ENCODE measurements around the gene PHF5A.
"Not testable (repeated sequence)": the region's sequence is repeated elsewhere in the genome, so short reads cannot be mapped to it uniquely, and the experiment has no call there.

The PHF5A gene

DNA sequence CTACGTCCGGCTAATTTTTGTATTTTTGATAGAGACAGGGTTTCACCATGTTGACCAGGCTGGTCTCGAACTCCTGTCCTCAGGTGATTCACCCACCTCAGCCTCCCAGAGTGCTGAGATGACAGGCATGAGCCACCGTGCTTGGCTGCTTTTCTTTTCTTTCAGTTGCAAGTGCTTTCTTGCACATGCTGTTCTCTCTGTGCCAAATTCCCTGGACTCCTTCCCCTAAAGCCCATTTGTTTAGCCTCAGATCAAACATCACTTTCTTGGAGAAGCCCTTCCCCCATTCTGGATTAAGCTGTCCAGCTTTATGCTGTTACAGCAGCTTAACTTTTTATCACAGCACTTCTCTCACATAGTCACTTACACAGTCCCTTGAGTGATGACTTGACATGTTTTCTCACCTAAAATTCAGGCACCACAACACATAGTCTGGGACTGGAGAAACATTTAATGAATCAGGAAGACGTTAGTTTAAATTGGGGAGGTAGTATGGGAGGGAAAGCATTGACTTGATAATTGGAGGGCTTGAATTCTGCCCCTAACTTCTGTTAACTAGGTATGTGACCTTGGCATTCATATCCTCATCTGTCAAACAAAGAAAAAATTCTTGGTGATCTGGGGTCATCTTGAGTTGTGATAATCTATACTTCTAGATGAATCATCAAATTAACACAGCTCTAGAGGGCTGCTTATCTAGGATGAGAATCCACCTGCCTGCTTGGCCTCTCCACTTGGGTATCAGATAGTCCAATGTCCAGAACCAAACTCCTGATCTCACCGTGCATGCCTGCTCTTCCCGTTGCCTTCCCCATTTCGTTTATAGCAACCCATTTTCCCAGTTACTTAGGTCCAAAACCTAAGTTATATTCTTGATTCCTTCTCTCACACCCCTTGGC, 18.8 kb upstream of the PHF5A start:
- DNase-seq: no peak

GRCh38 chr22:41485033-41485432, 16.5 kb upstream of the PHF5A start:
- DNase-seq: no peak

DNA sequence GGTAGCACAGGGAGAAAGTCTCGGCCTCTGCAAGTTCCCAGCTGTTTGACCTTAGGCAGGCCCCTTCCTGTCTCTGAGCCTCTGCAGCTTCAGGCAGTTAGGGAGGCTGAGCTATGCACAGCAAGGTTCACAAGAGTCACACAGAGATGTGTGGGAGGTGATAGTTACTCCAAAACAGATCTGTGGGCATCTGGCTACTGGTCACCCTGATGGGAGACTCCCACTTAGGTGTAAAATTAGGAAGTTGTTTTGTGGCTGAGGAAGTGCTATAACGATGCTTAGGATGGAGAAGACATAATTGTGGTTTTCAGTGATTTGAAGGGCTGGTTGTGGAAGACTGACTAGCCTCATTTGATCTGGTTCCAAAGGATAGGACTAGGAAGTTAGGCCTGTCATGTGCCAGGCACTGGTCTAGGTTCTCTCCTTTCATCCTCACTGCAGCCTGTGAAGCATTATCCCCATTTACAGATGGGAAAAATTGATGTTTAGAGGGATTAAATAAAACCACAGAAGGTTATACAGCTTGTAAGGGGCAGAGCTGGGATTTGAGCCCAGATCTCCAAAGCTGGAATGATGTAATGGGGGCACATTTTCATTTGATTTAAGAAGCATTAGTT, 13.9 kb upstream of the PHF5A start:
- DNase-seq: no peak

GRCh38 chr22:41481925-41482318, 13.4 kb upstream of the PHF5A start:
- no peak for DNase-seq

- DNase-seq: no peak
These were observed 12.8 kb upstream of the PHF5A start for GRCh38 chr22:41481131-41481830.

- DNase-seq: no peak
These were observed 11.9 kb upstream of the PHF5A start for GRCh38 chr22:41480397-41480735.

- DNase-seq: no peak
These were observed 11.3 kb upstream of the PHF5A start for GRCh38 chr22:41479671-41480396.

GRCh38 chr22:41478891-41479521, 10.5 kb upstream of the PHF5A start:
- DNase-seq: no peak

DNA sequence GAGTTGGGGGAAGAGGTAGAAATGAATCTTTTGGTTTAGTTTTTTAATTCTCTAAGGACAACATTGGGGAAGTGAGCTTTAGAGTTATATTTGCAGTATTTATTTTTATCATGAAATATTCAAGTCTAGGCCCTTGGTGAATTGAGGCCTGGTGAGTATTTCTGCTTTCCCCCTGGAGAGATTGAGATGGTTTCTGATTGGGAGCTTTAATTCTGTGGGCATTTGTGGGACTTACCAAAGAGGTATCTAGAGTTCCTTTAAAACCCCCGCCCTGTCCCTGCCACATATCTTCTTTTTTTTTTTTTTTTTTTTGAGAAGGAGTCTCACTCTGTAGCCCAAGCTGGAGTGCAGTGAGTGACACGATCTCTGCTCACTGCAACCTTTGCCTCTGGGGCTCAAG, 10.0 kb upstream of the PHF5A start:
- DNase-seq: no peak

- no peak for DNase-seq
These were observed 6.5 kb upstream of the PHF5A start for GRCh38 chr22:41474872-41475451.

DNA sequence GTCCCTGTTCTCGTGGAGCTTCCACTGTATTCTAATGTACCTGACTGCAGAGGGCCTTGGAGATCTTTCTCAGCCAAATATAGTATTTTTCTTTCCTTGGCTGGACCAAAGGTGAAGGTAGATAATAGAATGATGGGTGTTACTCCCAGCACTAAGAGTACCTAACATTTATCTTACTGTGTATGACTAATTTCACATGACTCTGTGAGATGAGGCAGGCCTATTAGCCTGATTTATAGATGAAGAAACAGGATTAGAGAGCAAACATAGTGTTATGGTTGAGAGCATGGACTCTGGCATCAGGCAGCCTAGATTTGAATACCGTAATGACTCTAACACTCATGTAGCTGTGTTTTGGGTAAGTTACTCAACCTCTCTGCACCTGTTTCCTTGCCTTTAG, 3.1 kb upstream of the PHF5A start:
- DNase-seq: no peak

GRCh38 chr22:41470886-41471285, 2.4 kb upstream of the PHF5A start:
- no peak for DNase-seq

GRCh38 chr22:41469218-41469851, 843 bp upstream of the PHF5A start:
- DNase-seq: no peak

DNA sequence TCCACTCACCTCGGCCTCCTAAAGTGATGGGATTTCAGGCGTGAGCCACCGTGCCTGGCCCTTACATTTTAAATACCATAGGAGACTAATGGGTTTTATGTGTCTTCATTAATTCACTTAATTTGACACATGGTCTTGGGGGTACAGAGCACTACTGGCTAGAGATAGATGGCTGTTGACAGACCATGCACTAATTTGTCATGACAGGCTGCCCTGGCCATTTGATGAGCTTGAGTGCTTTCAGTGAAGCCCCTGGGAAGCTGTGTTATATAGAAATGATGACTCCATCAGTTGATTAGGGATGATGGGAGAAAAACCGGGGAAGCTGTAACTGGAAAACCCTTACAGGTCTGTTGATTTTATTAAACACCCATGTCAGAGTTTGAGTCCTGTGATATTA, 6.6 kb downstream of the PHF5A start:
- no peak for DNase-seq

- not testable (repeated sequence) for DNase-seq
These were observed 8.4 kb downstream of the PHF5A start for GRCh38 chr22:41460071-41460470.

DNA sequence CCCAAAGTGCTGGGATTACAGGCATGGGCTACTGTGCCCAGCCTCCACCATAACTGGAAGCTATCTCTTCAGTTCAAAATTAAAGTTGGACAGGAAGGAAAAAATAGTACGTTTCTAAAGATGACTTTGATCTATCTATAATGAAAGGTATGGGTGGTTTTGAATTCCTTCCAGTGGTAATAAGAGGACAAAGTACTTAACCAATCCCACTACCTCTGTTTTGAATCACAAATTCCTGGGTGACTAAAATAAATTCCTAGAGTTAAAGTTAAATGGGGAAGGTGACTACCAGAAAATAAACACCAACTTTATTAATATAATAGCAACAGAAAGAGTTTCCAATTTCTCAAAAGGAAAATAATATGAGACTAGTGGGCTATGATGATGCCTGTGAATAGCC, 9.1 kb downstream of the PHF5A start:
- DNase-seq: no peak

DNA sequence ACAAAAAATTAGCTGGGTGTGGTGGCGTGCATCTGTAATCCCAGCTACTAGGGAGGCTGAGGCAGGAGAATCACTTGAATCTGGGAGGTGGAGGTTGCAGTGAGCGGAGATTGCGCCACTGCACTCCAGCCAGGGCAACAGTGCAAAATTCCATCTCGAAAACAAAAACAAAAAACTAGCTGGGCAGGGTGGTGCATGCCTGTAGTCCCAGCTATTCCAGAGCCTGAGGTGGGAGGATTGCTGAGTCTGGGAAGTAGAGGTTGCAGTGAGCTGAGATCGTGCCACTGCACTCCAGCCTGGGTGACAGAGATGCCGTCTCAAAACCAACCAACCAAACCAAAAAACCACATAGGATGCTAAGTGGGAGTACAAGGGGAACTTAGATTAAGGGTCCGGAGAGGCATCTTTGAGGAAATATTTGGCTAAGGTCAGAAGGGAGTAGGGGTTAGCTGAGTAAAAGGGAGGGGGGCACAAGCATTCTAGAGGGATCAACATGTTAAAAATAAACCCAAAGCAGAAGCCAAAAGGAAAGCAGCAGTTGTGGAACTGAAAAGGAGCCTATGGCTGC, 10.2 kb downstream of the PHF5A start:
- DNase-seq: no peak

GRCh38 chr22:41448189-41448808, 20.2 kb downstream of the PHF5A start:
- peak; percentile 92 for DNase-seq

GRCh38 chr22:41447435-41448188, 20.9 kb downstream of the PHF5A start:
- peak; percentile 23 for DNase-seq

All from DMS79 treated with DMSO at 0.1 percent for 48 hours (cell line).